Calu3 (cell line): ENCODE data around the gene SLC31A2. TPM values are rescaled to one million over a fixed set of nuclear protein-coding genes. Genes with fewer than 3 reads are reported as not detected.

ENCODE experiments used
- BruUV-seq: library from RNA; stranded (reverse); fragments of 400-500 nt; replicated peaks from 2 replicates; lab custom pipeline; 2021; lab: Mats Ljungman, UMichigan
- CTCF ChIA-PET: fragments of 300-600 bp; sonication (Branson Sonifier 250); formaldehyde crosslinking; loops from one replicate; lab custom pipeline; 2022; ENCODE audit warnings: antibody characterized with exemption; lab: Charles Lee
- DNase-seq: peaks from one replicate; pipeline ENCODE4 v3.0.0; 2022
- H3K27ac Mint-ChIP-seq: one replicate; pipeline ENCODE4 v1.8.0; 2022; ENCODE audit warnings: mixed read lengths; ENCODE audit not compliant: unreplicated experiment
- H3K27me3 Mint-ChIP-seq: one replicate; pipeline ENCODE4 v1.8.0; 2022; ENCODE audit warnings: mixed read lengths; ENCODE audit not compliant: unreplicated experiment
- H3K36me3 Mint-ChIP-seq: one replicate; pipeline ENCODE4 v1.8.0; 2022; ENCODE audit warnings: mild to moderate bottlenecking, moderate library complexity, mixed read lengths; ENCODE audit not compliant: insufficient read depth, unreplicated experiment
- H3K4me1 Mint-ChIP-seq: one replicate; pipeline ENCODE4 v1.8.0; 2022; ENCODE audit warnings: mild to moderate bottlenecking, low read depth, mixed read lengths; ENCODE audit not compliant: unreplicated experiment
- H3K4me3 Mint-ChIP-seq: one replicate; pipeline ENCODE4 v1.8.0; 2022; ENCODE audit warnings: mild to moderate bottlenecking, low read depth, moderate library complexity, mixed read lengths; ENCODE audit not compliant: unreplicated experiment
- H3K9me3 Mint-ChIP-seq: one replicate; pipeline ENCODE4 v1.8.0; 2022; ENCODE audit warnings: low read depth, mixed read lengths; ENCODE audit not compliant: unreplicated experiment
- CTCF ChIP-seq: fragments of 200-600 bp; IDR thresholded peaks from one replicate; pipeline ENCODE4 v1.8.0; 2022; ENCODE audit warnings: antibody characterized with exemption; ENCODE audit not compliant: unreplicated experiment
- intact Hi-C: fragments of 100-400 bp; cut with micrococcal nuclease; formaldehyde crosslinking; loops from one replicate; pipeline ENCODE4 v1.10.0; 2022; ENCODE audit not compliant: unreplicated experiment
- total RNA-seq: library from RNA; stranded (reverse); gene quantifications from 2 replicates; pipeline ENCODE4 v1.2.3, GENCODE V29; 2022

SLC31A2 gene
- total RNA-seq, 1 experiment from 2014 or later: 1.8 TPM

DNA sequence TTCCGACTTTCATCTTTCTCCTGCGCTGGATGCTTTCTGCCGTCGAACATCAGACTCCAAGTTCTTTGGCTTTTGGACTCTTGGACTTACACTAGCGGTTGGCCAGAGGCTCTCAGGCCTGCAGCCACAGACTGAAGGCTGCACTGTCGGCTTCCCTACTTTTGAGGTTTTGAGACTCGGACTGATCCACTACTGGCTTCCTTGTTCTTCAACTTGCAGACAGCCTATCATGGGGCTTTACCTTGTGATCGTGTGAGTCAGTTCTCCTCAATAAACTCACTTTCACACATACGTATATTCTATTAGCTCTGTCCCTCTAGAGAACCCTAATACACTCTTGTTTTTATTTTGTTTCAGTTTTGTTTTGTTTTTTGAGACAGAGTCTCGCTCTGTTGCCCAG, 60.0 kb downstream of the SLC31A2 start:
- no peaks in the 10 kb centered on the region for H3K27me3 Mint-ChIP-seq
- H3K36me3 Mint-ChIP-seq: no peaks in the 10 kb centered on the region
- CTCF ChIA-PET: interaction anchor here (0.7 kb wide), 1 partner anchor 31 kb away, joined by 4 read pairs; no protein-coding TSS in a partner anchor
- H3K4me1 Mint-ChIP-seq: peaks cover 8% of the 10 kb centered on the region
- DNase-seq: no peak
- intact Hi-C loops: no loop called here
- BruUV-seq: no TSS peak
- TF ChIP-seq CTCF: no peak
- no peaks in the 10 kb centered on the region for H3K9me3 Mint-ChIP-seq
- H3K27ac Mint-ChIP-seq: no peak overlapping the region
- no peak overlapping the region for H3K4me3 Mint-ChIP-seq

Other genes with a start within 250 kb of the SLC31A2 start
- 2.0 and 2.2 TPM in 2 replicates for gene ZNF883, start 138.8 kb upstream of the SLC31A2 start, total RNA-seq
- gene ZFP37, start 94.3 kb upstream of the SLC31A2 start, total RNA-seq: 1.2 and 1.3 TPM in 2 replicates
- gene FKBP15, start 70.3 kb downstream of the SLC31A2 start, total RNA-seq: 19.2 and 19.3 TPM in 2 replicates
- 19.4 and 21.0 TPM in 2 replicates for gene SLC31A1, start 70.5 kb downstream of the SLC31A2 start, total RNA-seq
- gene CDC26, start 124.6 kb downstream of the SLC31A2 start, total RNA-seq: 20.5 and 21.3 TPM in 2 replicates
- 23.7 TPM in 2 replicates for gene PRPF4, start 124.7 kb downstream of the SLC31A2 start, total RNA-seq
- 0.76 and 1.5 TPM in 2 replicates for gene RNF183, start 152.4 kb downstream of the SLC31A2 start, total RNA-seq
- 3.1 and 4.0 TPM in 2 replicates for gene WDR31, start 189.3 kb downstream of the SLC31A2 start, total RNA-seq
- 14.5 and 17.4 TPM in 2 replicates for gene BSPRY, start 198.5 kb downstream of the SLC31A2 start, total RNA-seq
- gene HDHD3, start 226.0 kb downstream of the SLC31A2 start, total RNA-seq: 30.8 and 35.2 TPM in 2 replicates